C1 segment of cervical spinal cord (tissue), 14 donors: Measurements from ENCODE around the gene FBN2.

Source experiments
- DNase-seq, 14 donors: peaks; one replicate each; lab custom pipeline; 2025; lab: John Stamatoyannopoulos, UW

Gene FBN2

GRCh38 chr5:128253880-128254279 is 284.2 kb downstream of the FBN2 start:
- no peak for DNase-seq

- no peak for DNase-seq
These were observed 284.9 kb downstream of the FBN2 start for GRCh38 chr5:128253161-128253560.

- DNase-seq = no peak
These were observed 285.3 kb downstream of the FBN2 start for GRCh38 chr5:128252756-128253155.

- no peak for DNase-seq
These were observed 285.8 kb downstream of the FBN2 start for GRCh38 chr5:128252196-128252595.

GRCh38 chr5:128245974-128246373 is 292.1 kb downstream of the FBN2 start:
- DNase-seq = no peak

GRCh38 chr5:128243958-128244582 is 294.0 kb downstream of the FBN2 start:
- no peak for DNase-seq

GRCh38 chr5:128241051-128241695 is 296.9 kb downstream of the FBN2 start:
- no peak for DNase-seq

- DNase-seq = no peak
These were observed 300.5 kb downstream of the FBN2 start for GRCh38 chr5:128237546-128237945.

- no peak for DNase-seq
These were observed 301.0 kb downstream of the FBN2 start for GRCh38 chr5:128237000-128237399.

- no peak for DNase-seq
These were observed 301.7 kb downstream of the FBN2 start for GRCh38 chr5:128236334-128236733.

GRCh38 chr5:128234928-128235641 is 303.0 kb downstream of the FBN2 start:
- no peak for DNase-seq

GRCh38 chr5:128228521-128228920 is 309.5 kb downstream of the FBN2 start:
- no peak for DNase-seq

GRCh38 chr5:128228008-128228407 is 310.0 kb downstream of the FBN2 start:
- peak in 1 of 14 donors; percentile 7 for DNase-seq

- DNase-seq = no peak
These were observed 312.6 kb downstream of the FBN2 start for GRCh38 chr5:128225245-128226030.

GRCh38 chr5:128224336-128224735 is 313.7 kb downstream of the FBN2 start:
- DNase-seq = no peak

- no peak for DNase-seq
These were observed 317.2 kb downstream of the FBN2 start for GRCh38 chr5:128220841-128221240.

GRCh38 chr5:128216860-128217531 is 321.0 kb downstream of the FBN2 start:
- peak in 7 of 14 donors; percentile 13 to 79 (median 25) for DNase-seq

GRCh38 chr5:128216285-128216684 is 321.8 kb downstream of the FBN2 start:
- DNase-seq = no peak

- no peak for DNase-seq
These were observed 324.2 kb downstream of the FBN2 start for GRCh38 chr5:128213833-128214232.

- DNase-seq = peak in 7 of 14 donors; percentile 6 to 57 (median 24)
These were observed 324.7 kb downstream of the FBN2 start for GRCh38 chr5:128213340-128213739.

GRCh38 chr5:128212191-128212806 is 325.7 kb downstream of the FBN2 start:
- DNase-seq = no peak
